ENCODE data around the gene COPA.

- TF ChIP-seq POLR2A (IDR thresholded peaks at IDR 0.05) (no peak), CTCF (IDR thresholded peaks at IDR 0.05) (no peak)
These were observed 97.6 kb downstream of the COPA start for GRCh38 chr1:160245434-160245833.

Data from stomach (tissue), 4 donors.